Measurements from ENCODE around the gene MARS1. TPM values are rescaled to one million over a fixed set of nuclear protein-coding genes. Genes with fewer than 3 reads are reported as not detected.

MARS1 gene
- total RNA-seq, 4 donors from 2014 or later, result 29.1 to 160 (median 76.8) TPM

DNA sequence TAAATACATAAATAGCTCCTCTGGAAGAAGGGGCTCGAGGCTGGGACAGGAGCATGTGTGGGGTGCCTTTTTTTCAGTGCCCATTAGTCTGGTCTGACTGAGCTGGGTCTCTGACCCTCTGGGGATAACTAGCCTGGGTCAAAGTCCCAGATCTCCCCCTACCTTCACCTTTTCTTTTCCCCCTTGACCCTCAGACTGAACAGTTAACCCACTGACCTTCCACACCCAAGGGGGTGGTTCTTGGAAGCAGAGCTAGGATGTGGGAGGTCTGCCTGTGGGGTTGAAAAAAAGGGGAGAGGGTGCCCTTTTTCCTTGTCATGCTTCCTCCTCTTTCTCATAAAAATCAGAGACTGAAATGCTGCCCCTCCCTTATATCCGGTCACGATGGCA, 29.2 kb upstream of the MARS1 start:
- no peak for DNase-seq
- intact Hi-C loops (cut with DNase I; ENCODE audit: low total_unique reads), result no loop called here
- H3K4me3 ChIP-seq, result peak overlapping the region; percentile 51 to 59
- no peaks in the 10 kb centered on the region for H3K36me3 ChIP-seq
- H3K27ac ChIP-seq, result peak overlapping the region; percentile 89 to 91
- H3K4me1 ChIP-seq, result peaks cover 3 to 11% of the 10 kb centered on the region in 2 donors
- no peaks in the 10 kb centered on the region for H3K27me3 ChIP-seq
- no peak for TF ChIP-seq POLR2A (IDR thresholded peaks at IDR 0.05)
- TF ChIP-seq, protein P1, sequence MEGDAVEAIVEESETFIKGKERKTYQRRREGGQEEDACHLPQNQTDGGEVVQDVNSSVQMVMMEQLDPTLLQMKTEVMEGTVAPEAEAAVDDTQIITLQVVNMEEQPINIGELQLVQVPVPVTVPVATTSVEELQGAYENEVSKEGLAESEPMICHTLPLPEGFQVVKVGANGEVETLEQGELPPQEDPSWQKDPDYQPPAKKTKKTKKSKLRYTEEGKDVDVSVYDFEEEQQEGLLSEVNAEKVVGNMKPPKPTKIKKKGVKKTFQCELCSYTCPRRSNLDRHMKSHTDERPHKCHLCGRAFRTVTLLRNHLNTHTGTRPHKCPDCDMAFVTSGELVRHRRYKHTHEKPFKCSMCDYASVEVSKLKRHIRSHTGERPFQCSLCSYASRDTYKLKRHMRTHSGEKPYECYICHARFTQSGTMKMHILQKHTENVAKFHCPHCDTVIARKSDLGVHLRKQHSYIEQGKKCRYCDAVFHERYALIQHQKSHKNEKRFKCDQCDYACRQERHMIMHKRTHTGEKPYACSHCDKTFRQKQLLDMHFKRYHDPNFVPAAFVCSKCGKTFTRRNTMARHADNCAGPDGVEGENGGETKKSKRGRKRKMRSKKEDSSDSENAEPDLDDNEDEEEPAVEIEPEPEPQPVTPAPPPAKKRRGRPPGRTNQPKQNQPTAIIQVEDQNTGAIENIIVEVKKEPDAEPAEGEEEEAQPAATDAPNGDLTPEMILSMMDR (IDR thresholded peaks at IDR 0.05), result no peak
- H3K9me3 ChIP-seq, result no peaks in the 10 kb centered on the region

GRCh38 chr12:57459055-57459749, 28.7 kb upstream of the MARS1 start:
- TF ChIP-seq, protein P1 (IDR thresholded peaks at IDR 0.05), result peak; percentile 92 to 98 (median 97)
- peak; percentile 7 to 15 for TF ChIP-seq POLR2A (IDR thresholded peaks at IDR 0.05)
- intact Hi-C loops (cut with DNase I; ENCODE audit: low total_unique reads), result no loop called here
- Histone ChIP-seq H3K9me3 (no peaks in the 10 kb centered on the region), H3K4me1 (peaks cover 3 to 11% of the 10 kb centered on the region in 2 donors), H3K4me3 (peak overlapping the region; percentile 51 to 59), H3K27me3 (no peaks in the 10 kb centered on the region), H3K27ac (peak overlapping the region; percentile 89 to 91), H3K36me3 (no peaks in the 10 kb centered on the region)
- peak; percentile 93 to 95 for DNase-seq

GRCh38 chr12:57459750-57460467, 28.0 kb upstream of the MARS1 start, which contains the start of gene GLI1:
Gene GLI1, plus strand, starts transcription at chr12:57459785. Its CDS starts 3,907 bp downstream, at chr12:57463692.
- H3K36me3 ChIP-seq, result no peaks in the 10 kb centered on the region
- intact Hi-C loops (cut with DNase I; ENCODE audit: low total_unique reads), result no loop called here

DNA sequence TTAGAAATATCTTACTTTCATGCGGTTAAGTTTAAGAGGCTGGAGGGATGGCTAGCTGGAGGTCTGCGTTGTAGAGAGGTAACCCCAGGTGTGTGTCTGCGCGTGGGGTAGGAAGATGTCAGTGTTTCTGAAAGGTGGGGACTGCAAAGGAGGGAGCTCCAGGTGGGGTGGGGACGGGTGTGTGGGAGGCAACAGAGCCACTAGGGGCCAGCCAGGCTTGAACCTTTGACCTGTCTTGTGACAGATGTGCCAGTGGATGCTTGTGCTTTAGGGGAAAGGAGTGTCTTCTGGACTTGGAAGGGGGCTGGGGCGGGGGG, 27.4 kb upstream of the MARS1 start:
- TF ChIP-seq, protein P1 (IDR thresholded peaks at IDR 0.05), result no peak
- TF ChIP-seq POLR2A (IDR thresholded peaks at IDR 0.05), result no peak
- H3K27ac ChIP-seq, result peak overlapping the region; percentile 10 to 89
- intact Hi-C loops (cut with DNase I; ENCODE audit: low total_unique reads), result no loop called here

More at GRCh38 chr12:57459750-57460467, 28.0 kb upstream of the MARS1 start, which contains the start of gene GLI1:
- Histone ChIP-seq H3K27ac (peak within 1 kb of the TSS; percentile 89 to 91), H3K4me1 (peaks cover 3 to 11% of the 10 kb centered on the region in 2 donors), H3K9me3 (no peaks in the 10 kb centered on the region), H3K27me3 (no peaks in the 10 kb centered on the region), H3K4me3 (peak within 1 kb of the TSS; percentile 51 to 59)
- no peak for DNase-seq
- TF ChIP-seq POLR2A (IDR thresholded peaks at IDR 0.05), result no peak
- TF ChIP-seq, protein P1 (IDR thresholded peaks at IDR 0.05), result no peak

GRCh38 chr12:57460841-57461275, 27.0 kb upstream of the MARS1 start:
- intact Hi-C loops (cut with DNase I; ENCODE audit: low total_unique reads), result no loop called here

More for the DNA sequence above, 27.4 kb upstream of the MARS1 start:
- Histone ChIP-seq H3K9me3 (no peaks in the 10 kb centered on the region), H3K36me3 (no peaks in the 10 kb centered on the region), H3K4me3 (peak overlapping the region; percentile 51 to 59), H3K27me3 (no peaks in the 10 kb centered on the region), H3K4me1 (peaks cover 3 to 11% of the 10 kb centered on the region in 2 donors)
- DNase-seq, result no peak

More at GRCh38 chr12:57460841-57461275, 27.0 kb upstream of the MARS1 start:
- DNase-seq, result no peak
- H3K9me3 ChIP-seq, result no peaks in the 10 kb centered on the region
- no peaks in the 10 kb centered on the region for H3K36me3 ChIP-seq
- no peaks in the 10 kb centered on the region for H3K27me3 ChIP-seq
- peak overlapping the region; percentile 51 to 59 for H3K4me3 ChIP-seq
- peaks cover 3 to 11% of the 10 kb centered on the region in 2 donors for H3K4me1 ChIP-seq
- no peak for TF ChIP-seq POLR2A (IDR thresholded peaks at IDR 0.05)
- TF ChIP-seq, protein P1 (IDR thresholded peaks at IDR 0.05), result no peak
- H3K27ac ChIP-seq, result peak overlapping the region; percentile 88 to 89

Data from uterus (tissue), 4 donors.